SH-SY5Y (cell line): ENCODE data around the gene LRRC75B.

ENCODE experiments used
- GATA2 ChIP-seq: IDR thresholded peaks from 2 replicates; pipeline ENCODE4 v1.6.1; 2011; ENCODE audit warnings: mild to moderate bottlenecking, low read depth, low read length
- GATA3 ChIP-seq: IDR thresholded peaks from 2 replicates; pipeline ENCODE4 v1.6.1; 2011; ENCODE audit warnings: low read depth, mild to moderate bottlenecking, low read length, moderate library complexity

DNA sequence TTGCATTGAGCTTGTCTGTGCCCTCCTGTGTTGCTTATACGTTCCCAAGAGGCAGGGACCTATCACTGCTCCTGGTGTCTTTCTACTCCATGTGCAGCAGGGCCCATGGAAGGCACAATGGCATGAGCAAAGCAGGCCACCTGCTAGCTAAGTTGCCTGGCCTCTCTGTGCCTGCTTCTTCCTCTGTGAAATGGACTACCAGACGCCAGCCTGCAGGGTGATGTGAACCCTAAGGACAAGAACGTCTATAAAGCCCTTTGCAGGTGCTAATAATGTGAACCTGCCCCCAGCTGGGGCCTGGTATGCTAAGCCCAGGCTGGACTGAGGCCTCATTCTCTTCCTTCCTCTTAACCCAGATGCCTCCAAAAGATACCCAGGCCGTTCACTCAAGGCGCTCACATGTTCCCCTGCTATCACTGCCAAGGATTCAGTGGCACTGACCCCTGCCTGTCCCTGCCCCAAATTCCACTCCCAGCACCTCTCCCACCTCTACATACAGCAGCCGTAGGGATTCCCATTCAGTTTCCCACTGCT is 41.9 kb downstream of the LRRC75B start:
- TF ChIP-seq GATA2 (no peak), GATA3 (no peak)
